Measurements from ENCODE around the gene ITGA11.

The ITGA11 gene

DNA sequence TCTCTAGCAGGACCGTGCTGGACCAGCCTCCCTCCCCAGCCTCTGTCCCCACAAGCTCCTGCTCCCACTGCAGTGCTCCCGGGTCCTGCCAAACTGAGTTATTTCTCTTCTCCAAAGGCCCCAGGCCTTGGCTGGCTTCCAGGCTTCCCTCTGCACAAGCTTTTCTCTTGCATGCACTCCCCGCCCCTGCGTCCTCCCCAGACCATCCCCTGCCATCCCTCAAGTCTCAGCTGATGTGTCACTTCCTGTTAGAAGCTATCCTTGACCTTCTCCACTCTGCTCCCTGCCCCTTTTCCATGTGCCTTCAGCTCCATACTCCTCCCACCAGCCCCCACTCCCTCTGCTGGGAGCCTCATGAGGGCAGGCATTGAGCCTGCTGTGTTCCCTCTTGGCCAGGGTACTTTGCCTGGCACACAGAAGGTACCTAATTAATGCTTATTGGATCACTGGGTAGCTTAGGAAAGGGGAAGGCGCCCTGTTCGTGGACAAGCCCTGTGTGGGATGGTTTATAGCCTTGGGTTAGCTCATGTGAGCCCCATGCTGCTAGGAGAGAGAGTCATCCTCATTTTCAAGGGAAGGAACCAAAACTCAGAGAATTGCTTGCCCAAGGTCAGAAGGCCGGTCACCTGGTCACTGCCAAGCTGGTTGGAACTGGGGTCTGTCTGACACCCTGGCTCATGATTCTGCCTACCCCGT lies 98.0 kb downstream of the ITGA11 start:
- no peak for DNase-seq

DNA sequence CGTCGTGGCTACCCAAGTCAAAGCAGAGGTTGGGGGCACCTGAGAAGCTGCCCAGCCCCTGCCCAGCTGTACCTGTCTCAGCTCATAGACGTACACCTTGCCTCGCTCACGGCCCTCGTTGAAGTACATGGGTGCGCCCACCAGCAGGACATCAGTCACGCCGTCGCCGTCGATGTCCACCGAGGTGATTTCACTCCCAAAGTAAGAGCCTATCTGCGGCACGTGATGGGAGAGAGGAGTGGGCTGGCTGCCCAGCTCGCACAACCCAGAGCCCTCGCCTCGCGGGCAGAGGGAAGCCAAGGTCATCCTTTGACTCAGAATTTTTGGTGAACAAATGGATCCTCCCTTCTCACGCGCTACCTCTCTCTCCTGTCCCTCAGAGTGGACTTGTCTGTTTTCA lies 99.7 kb downstream of the ITGA11 start:
- no peak for DNase-seq

DNA sequence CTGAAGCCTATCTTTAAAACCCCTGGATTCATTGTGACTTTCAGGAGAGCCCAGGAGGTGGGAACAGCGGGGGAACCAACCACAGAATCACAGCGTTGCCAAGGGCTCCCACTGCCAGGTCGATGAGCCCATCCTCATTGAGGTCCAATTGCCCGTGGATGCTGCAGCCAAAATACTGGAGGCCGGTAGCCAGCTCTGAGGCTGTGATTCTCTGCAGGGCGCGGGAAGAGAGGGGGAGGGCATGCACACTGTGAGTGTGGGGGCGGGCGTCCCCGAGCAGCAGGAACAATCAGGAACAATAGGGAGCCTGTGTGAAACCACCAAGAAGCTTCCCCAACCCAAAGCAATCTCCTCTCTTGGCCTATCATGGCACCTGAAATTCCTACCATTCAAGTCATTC lies 101.1 kb downstream of the ITGA11 start:
- peak in 29 of 51 donors; percentile 6 to 60 (median 34) for DNase-seq

DNA sequence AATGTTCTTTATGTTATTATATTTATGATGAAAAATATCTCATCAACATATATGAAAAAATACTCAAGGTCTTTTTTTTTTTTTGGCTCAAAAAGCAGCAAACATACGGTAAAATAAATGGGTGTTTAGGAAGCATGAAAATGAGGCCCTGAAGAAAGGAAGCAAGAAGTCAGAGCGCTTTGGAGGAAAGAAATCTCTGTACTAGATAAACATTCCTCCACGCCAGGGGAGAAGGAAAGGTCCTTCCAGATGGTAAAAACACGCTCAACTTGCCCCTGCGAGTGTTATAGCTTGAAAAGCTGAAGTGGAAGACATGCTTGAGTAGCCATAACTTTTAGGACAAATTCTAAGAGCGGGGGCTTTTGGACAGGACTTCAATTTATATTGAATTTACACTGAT lies 101.5 kb downstream of the ITGA11 start:
- no peak for DNase-seq

DNA sequence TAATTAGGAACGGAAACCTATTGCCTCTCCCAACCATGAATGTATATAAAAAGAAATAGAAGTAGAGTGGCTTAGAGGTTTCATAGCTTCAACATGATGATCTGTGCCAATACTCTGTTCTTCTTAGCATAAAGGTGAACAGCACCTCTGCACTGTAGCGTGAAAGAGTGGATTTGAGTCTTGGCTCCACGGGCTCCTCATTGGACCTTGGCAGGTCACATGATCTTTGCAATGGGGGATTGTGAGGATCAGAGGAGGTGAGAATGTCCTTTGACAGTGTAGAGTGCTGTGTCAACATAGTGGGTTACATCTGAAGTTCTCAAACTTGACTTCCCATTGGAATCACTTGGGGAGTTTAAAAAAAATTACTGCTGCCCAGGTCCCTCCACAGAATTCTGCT lies 103.0 kb downstream of the ITGA11 start:
- no peak for DNase-seq

DNA sequence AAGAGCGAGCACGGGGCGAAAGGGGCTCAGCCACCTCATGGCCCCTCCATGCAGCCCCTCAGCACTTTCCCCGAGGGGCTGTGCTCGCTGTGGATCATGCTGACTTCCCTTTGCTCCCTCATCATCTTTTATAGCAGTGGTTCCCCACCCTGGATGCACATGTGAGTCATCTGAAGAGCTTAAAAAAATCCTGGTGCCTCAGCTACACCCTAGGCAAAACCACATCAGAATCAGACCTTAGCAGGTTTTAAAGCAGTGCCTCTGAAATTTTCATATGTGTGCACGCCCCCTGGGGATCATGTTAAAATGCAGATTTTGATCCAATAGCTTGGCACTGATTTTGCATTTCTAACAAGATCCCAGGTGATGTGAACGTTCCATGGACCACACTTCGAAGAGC lies 103.5 kb downstream of the ITGA11 start:
- no peak for DNase-seq

DNA sequence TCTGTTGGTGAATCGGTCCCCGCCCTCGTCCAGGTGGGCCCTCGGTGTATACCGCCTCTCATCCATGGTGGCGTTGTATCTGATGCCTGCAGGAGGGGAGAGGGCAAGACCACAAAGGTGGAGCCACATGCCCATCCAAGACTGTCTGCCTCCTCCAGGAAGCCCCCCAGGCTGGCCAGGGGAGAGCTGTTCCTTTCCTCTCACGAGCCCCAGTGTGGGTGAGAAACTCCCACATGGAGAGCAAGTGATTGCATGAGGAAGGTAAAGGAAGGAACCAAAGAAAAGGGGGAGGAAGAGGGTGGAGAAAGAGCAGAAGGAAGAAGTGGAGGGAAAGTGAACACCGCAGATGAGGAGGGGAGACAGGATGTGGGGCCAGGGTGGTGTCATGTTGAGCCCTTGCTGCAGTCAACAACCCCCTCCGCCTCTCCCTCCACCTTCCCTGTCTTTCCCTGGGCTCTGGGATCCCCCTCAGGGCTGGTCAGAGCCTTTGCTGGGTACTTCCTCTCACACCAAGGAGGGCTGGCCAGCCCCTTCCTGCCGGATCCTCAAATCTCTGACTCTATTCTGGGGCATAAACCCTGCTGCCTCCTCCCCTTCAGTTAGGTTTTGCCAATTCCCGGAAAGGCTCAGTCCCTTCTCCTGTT lies 105.1 kb downstream of the ITGA11 start:
- no peak for DNase-seq

DNA sequence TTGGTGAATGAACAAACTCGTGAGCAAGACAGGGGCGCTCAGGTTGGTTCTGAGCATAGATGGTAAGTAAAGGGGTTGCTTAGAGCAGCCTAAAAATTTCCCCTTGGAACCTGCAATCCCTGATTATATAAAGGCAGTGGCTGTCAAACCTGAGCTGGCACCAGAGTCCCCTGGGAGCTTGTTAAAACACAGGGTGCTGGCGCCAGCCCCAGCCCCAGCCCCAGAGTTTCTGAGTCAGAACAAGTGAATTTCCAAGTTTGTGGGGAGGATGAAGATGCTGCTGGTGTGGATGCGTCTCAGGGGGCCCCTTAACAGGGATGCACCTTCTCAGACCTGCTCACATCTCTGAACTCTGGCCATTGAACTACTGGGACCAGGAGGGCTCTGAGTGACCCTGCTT lies 106.2 kb downstream of the ITGA11 start:
- DNase-seq: no peak

DNA sequence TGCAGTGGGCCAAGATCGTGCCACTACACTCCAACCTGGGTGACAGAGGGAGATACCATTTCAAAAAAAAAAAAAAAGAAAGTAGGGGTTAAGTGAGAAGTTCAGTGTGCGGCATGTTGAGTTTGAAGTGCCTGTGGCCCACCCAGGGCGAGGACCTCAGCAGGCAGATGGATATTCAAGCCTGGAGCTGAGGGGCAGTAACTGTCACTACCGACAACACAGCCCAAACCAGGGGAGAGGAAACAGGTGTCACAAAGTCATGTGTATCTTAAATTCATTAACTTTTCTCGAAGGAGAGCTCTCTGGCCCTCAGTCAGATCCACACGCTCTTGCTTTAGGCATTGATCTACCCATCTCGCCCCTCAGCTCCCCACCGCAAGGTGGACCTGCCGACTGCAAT lies 109.2 kb downstream of the ITGA11 start:
- no peak for DNase-seq

DNA sequence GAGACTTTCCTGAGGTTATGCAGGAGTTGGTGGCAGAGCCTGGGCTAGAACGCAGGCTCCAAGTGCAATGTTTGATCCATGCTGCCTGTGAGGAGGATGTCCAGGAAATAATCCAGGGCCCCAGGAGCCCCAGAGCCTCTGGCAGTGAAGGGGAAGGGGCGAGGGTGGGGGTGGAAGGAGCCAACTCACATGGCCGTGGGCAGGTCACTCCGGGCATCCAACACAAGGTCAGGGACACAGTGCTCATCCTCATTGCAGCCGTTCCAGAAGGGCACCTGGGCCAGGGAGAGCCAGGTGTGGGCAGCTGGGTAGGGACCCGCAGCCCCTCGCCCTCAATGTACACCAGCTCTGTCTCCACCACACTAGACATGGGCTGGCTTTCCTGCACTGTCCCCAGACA lies 110.7 kb downstream of the ITGA11 start:
- no peak for DNase-seq

DNA sequence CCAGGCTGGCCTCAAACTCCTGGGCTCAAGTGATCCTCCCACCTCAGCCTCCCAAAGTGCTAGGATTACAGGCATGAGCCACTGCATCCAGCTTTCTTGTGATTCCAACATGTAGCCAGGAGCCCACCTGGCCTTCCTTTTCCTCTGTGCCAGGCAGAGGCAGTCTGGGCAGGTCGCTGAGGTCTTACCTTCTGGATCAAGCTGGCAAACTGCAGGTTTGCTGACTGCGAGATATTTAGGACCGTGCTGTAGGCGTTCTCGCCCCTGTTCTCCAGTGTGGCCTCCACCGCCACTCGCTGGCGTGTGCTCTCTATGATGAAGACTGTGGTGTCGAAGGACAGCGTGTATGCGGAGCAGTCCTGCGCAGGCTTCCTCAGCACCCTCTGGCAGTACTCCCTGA lies 112.0 kb downstream of the ITGA11 start:
- DNase-seq: no peak

DNA sequence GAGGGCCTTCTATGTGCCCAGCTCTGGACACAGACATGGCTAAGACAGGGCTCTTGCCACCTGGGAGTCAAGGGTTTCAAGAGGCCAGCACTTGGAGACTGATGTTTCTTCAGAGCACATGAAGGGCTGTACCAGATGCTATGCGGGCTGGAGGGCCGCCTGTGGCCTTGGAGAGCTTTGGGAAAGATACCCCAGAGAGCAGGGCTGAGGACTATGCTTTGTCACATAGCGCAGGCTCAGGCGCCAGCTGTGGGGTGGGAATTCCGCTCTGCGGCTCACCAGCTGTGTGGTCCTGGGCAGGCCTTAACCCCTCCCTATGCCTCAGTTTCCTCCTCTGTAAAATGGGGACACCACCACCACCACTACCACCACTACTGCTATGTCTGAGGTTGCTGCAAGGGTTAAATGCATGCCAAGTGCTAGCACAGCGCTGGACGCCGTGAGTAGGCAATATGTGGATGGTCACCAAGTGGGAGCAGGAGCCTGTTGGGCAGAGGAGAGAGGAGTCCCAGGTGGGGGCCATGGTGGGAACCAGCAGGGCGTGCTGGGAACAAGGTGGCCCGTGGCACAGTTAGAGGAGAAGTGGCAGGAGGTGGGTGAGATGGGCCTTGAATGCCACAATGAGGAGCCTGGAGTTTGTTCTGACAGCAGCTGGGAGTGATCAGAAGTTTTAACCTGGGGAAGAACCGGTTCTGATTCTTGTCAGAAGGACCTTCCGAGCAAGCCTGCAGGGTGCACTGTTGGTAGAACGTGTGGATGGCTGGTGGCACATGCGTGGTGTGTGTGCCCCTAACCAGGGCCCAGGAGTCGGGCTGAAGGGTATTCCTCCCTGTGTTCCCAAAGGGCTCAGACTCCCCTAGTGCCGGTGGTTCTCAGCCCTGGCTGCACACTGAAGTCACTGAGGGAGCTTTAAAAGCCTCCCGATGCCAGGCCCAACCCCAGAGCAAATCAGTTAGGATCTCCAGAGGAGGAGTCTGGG lies 112.7 kb downstream of the ITGA11 start:
- no peak for DNase-seq

DNA sequence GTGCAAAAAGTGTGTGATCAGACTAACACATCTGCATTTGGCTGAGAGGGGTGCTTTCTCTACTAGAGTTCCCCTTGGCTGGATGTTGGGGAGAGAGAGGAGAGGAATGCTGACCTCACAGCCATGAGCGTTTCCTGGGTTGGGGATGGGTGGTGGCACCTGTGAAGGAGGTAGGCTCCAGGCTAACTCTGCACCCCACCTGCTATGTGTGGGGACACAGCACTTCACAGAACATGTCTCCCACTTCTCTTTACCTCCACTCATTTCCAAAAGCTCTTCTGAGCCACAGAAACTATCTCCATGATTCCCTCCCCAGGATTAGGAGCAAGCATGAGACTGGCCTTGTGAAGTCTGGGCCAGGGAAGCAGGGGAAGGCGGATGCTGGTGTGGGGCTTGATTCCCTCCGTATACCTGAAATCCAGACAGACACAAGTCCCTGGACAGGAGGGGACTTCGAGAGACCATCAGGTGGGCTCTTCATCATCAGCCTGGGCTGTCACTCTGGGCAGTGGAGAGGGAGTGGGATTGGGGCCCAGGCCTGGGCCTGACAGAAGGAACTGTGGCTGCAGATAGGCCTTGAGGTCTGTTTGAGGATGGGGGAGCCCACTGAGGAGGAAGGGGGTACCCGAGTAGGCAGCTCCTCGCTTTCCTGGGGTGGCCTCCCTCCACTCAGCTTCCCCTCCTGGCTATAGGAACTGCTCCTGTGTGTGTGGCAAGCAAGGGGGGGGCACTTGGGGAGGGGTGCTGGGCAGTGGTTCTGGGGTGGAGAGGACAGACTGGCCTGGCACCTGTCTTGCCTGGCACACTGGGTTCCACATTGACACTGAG lies 113.7 kb downstream of the ITGA11 start:
- DNase-seq: no peak

DNA sequence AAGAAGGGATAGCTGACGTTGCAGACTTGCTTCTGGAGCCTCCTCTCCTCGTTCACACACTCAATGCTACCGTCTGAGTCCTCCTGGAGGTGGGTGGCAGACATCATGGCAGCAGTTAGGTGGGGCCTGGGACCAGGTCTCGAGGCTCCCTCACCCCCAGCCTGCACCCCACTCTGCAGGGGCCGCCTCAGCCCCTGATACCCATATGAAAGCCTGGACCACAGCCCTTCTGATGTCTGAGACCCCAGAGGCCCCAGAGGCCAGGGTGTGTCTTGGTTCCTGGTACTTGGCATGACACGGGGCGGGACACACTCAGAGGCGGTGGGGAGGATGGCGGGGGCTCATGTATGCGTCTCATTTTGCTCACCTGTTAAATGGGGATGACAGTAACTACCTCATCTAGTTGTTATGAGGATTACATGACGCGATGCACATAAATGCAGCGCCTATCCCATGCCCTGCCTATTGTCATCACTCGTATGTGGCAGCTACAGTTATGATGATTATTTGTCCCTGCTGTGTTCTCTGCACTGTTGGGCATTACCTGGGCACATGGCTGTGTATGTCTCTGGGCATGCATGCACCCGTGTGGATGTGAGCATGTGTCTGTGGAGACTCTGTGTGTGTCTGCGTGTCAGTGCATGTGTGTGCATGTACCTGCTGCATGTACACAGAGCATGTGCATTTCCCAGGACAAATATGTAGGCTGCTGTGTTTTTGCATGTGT lies 114.5 kb downstream of the ITGA11 start:
- DNase-seq: no peak

DNA sequence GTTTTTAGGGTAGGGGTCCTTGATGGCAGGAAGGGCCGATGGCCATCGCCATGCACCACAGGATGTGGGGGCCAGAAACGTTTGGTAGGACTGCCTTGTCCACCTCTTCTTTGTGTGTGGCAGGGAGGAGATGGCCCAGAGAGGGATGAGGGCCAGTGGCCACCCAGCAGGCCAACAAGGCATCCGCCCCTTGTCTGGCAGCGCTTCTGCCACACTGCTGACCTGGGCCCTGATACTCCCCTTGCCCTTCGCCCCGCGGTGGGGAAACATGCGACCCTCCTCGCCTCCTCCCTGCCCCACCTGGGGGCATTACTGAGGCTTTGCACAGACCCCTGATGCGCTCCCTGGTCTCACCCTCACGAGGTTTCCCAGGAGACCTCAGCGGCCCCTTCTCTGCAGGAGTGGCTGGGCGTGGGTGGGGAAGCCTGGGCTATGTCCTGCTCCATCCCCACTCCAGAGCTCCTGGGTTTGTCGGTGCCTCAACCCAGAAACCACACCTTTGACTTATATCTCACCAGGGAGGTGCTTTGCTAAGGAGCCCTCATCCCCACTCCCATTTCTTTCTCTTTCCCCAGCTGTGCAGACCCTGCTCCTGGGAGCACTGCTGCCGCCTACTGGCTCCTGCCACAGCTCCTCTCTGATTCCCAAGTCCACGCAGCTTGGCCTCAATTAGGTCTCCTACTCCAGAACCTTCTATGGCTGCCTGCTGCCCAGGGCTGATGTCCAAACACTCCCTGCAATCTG lies 115.7 kb downstream of the ITGA11 start:
- DNase-seq: no peak

DNA sequence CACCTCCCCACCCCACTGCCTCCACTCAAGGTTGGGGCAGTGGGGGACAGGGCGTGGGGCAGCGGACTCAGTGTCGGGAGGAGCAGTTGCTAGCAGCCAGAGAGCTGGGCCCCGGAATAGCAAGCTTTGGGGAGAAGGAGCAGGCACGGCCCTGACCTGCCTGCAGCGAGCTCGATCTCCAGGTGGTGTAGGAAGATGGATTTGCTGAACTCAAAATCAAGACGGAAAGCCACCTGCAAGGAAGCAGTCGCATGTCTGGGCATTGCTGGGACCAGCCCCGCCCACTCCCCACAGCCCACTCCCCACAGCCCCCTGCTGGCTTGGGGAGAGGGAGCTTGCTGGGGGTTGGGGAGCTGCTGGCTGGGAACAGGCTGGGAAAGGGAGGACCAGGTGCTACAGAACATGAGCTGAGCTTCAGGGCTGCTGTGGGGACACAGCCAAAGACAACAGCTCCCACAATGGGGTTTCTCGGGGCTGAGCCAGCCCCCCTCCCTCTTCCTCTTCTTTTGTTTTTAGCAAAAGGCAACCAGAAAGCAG lies 116.4 kb downstream of the ITGA11 start:
- no peak for DNase-seq

DNA sequence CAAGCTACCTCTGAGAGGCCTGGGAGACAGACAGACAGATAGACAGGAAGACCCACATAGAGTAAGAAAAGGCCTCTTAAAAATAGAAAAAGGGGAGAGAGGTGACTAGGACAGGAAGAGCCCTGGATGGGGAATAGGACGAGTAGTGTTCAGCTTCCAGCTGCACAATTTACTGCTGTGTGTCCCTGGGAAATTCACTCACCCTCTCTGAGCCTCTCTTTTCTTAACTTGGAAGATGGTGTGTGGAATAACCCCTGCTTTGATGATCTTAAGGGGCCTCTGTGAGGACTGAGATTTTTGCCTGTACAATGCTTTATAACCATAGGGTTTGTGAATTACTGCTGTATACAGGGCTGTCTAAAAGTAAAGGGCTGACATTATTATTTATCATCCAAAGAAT lies 116.9 kb downstream of the ITGA11 start:
- DNase-seq: no peak

DNA sequence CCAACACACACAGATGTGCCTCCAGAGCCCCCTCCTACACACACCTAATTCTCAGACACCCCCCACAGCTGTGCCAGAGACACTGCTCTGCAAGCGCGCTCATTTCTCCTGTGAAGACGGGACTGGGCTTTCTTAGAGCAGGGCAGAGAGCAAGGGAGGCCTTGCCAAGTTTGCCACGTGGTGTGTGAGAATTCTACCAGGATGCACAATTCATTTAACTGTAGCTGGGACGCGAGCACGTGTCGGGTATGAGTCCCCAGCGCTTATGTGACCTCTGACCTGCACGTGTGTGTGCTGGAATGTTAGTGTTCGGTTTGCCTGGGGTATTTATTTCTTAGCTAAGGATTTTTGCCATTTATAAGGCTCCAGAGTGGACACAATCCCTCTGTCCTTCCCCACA lies 117.4 kb downstream of the ITGA11 start:
- peak in 4 of 51 donors; percentile 7 to 15 (median 9) for DNase-seq

DNA sequence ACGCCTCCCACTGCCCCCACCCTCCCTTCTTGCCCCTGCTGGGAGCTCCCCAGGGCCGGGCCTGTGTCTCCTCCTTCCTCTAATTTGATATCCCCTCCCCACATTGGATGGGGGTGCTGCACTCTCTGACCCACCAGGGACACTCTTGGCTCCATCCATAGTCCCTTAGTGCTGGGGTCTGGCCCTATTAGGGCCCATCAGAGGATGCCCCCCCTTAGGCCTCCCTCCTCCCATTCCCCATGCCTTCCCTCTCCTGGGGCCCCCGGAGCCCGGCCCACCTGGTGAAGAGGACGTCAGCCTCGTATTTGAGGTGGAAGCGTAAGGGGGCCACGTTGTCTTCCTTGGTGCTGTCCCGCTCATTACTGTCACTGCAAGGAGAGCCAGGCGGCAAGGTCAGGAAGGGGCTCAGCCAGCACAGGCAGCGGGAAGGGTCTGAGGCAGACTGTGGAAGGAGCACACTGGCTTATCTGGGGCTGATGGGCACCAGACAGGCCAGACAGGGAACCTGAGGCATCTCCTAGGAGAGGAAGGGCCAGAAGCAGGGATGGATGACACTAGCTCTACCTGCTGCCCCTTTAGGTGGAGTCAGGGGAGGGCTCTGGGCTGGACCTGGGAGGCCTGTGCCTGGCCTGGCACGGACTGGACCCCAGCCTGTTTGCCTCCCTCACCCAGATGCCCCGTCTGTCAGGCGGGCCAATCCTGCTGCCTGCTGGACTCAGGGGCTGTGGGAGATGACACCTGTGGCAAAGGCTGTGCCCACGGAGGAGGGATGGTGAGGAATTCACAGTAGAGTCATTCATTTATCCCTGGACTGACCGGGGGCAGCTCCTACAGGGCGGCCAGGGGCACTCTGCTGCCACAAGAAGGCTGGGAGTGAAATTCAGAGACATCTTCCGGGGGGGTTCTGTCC lies 118.2 kb downstream of the ITGA11 start:
- DNase-seq: no peak
